IPS DF 6.9 (cell line): ENCODE measurements around the gene ADIRF.
"Not testable (repeated sequence)": the region's sequence is repeated elsewhere in the genome, so short reads cannot be mapped to it uniquely, and the experiment has no call there.

ENCODE experiments used
- DNase-seq: peaks from one replicate; pipeline ENCODE4 v3.0.0-alpha.2; 2013; ENCODE audit warnings: low read depth, low spot score
- H3K27ac ChIP-seq: one replicate; pipeline ENCODE4 v1.5.1; 2013; ENCODE audit warnings: low read length, control low read depth
- H3K27me3 ChIP-seq: 2 replicates; pipeline ENCODE4 v1.6.1; 2013; ENCODE audit warnings: mild to moderate bottlenecking, low read length; ENCODE audit not compliant: control insufficient read depth, insufficient read depth
- H3K36me3 ChIP-seq: 2 replicates; pipeline ENCODE4 v1.6.1; 2013; ENCODE audit warnings: low read length; ENCODE audit not compliant: control insufficient read depth, insufficient read depth
- H3K4me1 ChIP-seq: 2 replicates; pipeline ENCODE4 v1.6.1; 2013; ENCODE audit warnings: low read length; ENCODE audit not compliant: control insufficient read depth, insufficient read depth
- H3K4me3 ChIP-seq: 2 replicates; pipeline ENCODE4 v1.5.1; 2013; ENCODE audit warnings: mild to moderate bottlenecking, low read length
- H3K9me3 ChIP-seq: 2 replicates; pipeline ENCODE4 v1.6.1; 2013; ENCODE audit warnings: low read length, inconsistent platforms; ENCODE audit not compliant: control insufficient read depth, insufficient read depth
- WGBS: extraction: QIAGEN DNeasy Blood & Tissue Kit; methylation state at CpG from one replicate; pipeline ENCODE4 v1.1.7; 2013; ENCODE audit warnings: mixed read lengths, missing lambda C conversion rate; ENCODE audit not compliant: insufficient read length, insufficient coverage; 5-methylcytosine and 5-hydroxymethylcytosine counted together

Gene ADIRF

GRCh38 chr10:86970162-86970981 lies 2.1 kb downstream of the ADIRF start:
- Histone ChIP-seq H3K27me3 (peaks cover 5% of the 10 kb centered on the region; the same call in 1 of the 2 replicates), H3K4me3 (peak overlapping the region; percentile 53; the same call in 1 of the 2 replicates), H3K36me3 (no peaks in the 10 kb centered on the region), H3K27ac (no peak overlapping the region), H3K4me1 (peaks cover 13% of the 10 kb centered on the region), H3K9me3 (no peaks in the 10 kb centered on the region)
- WGBS, result no CpG with 5 or more reads among the region's 30 CpGs
- DNase-seq, result no peak

DNA sequence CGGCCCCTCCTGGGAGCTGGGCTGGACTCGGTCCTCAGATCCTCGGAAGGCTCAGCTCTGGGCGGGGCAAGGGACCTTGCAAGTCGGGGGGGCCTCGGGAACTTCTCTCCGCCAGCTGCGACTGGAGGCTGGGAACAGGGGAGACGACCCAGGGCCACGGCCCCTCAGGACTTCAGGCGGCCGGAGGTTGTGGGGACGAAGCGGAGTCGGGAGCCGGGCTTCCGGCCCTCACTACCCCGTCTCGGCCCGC lies 2.6 kb downstream of the ADIRF start:
- H3K27ac ChIP-seq, result no peak overlapping the region
- no peaks in the 10 kb centered on the region for H3K9me3 ChIP-seq
- peaks cover 5% of the 10 kb centered on the region; the same call in 1 of the 2 replicates for H3K27me3 ChIP-seq
- no peaks in the 10 kb centered on the region for H3K36me3 ChIP-seq
- H3K4me1 ChIP-seq, result peaks cover 13% of the 10 kb centered on the region
- no peak for DNase-seq
- no CpG with 5 or more reads among the region's 20 CpGs for WGBS
- H3K4me3 ChIP-seq, result peak overlapping the region; percentile 53; the same call in 1 of the 2 replicates

GRCh38 chr10:86971232-86971991 lies 3.1 kb downstream of the ADIRF start:
- Histone ChIP-seq H3K4me3 (peak overlapping the region; percentile 53), H3K27ac (no peak overlapping the region)
- no peak for DNase-seq

DNA sequence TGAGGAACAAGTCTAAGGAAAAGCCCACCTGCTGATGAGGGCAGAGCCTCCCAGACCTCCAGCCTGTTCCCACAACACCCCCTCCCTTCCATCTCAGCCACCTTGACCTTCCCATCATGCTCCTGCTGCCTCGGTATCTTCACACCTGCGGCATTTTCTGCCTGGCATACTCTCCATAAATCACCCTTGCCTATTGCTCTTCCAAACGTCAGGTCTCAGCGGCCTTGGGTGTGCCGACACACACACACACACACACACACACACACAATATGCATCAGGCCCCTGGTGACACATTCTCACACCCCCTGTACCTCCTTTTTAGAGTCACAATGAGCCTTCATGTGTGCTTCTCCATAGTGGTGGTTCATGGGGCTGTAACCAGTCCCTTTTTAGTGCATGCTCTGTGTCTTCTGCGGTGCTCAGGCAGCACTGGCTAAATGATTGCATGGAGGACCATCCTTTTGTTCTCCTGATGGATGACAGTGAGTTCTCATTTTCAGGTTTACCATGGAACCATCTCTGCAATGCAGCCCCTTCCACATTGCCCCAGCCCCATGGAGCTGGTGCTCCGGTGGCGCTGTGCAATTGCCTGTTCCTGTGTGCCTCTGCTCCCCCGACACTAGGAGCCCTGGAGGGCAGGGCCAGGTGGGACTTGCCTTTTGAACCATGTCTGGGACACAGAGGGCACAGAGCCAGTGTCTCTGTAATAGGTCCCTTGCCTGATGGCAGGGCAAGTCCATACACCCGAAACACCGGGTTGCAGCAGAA lies 4.5 kb downstream of the ADIRF start:
- Histone ChIP-seq H3K9me3 (no peaks in the 10 kb centered on the region), H3K27me3 (peaks cover 5% of the 10 kb centered on the region; the same call in 1 of the 2 replicates), H3K27ac (no peak overlapping the region), H3K36me3 (no peaks in the 10 kb centered on the region), H3K4me1 (peaks cover 9% of the 10 kb centered on the region), H3K4me3 (no peak overlapping the region)
- DNase-seq, result no peak
- no CpG with 5 or more reads among the region's 11 CpGs for WGBS

More at GRCh38 chr10:86971232-86971991, 3.1 kb downstream of the ADIRF start:
- no peaks in the 10 kb centered on the region for H3K9me3 ChIP-seq
- H3K27me3 ChIP-seq, result peaks cover 5% of the 10 kb centered on the region; the same call in 1 of the 2 replicates
- no CpG with 5 or more reads among the region's 66 CpGs for WGBS
- H3K36me3 ChIP-seq, result no peaks in the 10 kb centered on the region
- H3K4me1 ChIP-seq, result peaks cover 13% of the 10 kb centered on the region

DNA sequence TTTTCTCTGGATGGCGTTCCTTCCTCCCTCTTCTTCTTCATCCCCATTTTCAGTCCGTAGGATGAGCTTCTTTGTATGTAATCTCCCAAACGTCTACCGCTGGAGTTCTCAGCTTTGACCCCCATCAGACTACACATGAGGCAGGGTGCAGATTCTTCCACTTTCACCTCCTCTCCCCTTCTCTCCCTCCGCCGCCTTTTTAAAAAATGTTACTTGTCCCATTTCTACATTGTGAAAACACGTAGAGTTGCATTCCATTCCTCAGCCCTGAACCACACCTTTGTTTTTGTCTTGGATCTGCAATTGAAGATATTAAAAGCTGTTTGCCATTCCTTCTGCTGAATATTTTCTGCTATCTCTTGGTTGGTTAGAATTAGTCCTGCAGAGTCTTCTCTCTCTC lies 6.2 kb downstream of the ADIRF start:
- WGBS, result no CpG with 5 or more reads among the region's 7 CpGs
- DNase-seq, result no peak
- Histone ChIP-seq H3K27me3 (peaks cover 5% of the 10 kb centered on the region; the same call in 1 of the 2 replicates), H3K9me3 (no peaks in the 10 kb centered on the region), H3K36me3 (no peaks in the 10 kb centered on the region), H3K4me3 (no peak overlapping the region), H3K4me1 (peaks cover 9% of the 10 kb centered on the region), H3K27ac (no peak overlapping the region)

DNA sequence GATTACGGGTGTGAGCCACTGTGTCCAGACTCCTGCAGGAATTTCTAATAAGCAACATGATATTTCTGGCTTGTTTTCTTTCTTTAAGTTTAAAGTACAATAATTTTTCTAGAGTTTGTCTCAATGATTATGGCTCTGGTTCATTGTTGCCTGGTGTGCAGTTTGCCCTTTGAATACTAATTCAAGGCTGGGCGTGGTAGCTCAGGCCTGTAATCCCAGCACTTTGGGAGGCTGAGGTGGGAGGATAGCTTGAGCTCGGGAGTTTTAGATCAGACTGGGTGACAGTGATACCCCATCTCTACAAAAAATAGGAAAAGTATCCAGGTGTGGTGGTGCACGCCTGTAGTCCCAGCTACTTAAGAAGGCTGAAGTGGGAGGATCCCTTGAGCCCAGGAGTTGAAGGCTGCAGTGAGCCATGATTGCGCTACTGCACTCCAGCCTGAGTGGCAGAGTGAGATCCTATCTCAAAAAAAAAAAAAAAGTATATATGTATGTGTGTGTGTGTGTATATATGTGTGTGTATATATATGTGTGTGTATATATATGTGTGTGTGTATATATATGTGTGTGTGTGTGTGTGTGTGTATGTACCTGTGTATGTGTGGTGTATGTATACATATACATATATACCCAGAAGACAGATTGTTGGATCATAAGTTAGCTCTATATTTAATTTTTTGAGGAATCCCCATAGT lies 8.2 kb downstream of the ADIRF start:
- H3K4me1 ChIP-seq, result peaks cover 3% of the 10 kb centered on the region
- no CpG with 5 or more reads among the region's 5 CpGs for WGBS
- DNase-seq, result no peak
- H3K27ac ChIP-seq, result no peak overlapping the region
- no peak overlapping the region for H3K4me3 ChIP-seq
- H3K36me3 ChIP-seq, result no peaks in the 10 kb centered on the region
- H3K9me3 ChIP-seq, result no peaks in the 10 kb centered on the region
- peaks cover 5% of the 10 kb centered on the region; the same call in 1 of the 2 replicates for H3K27me3 ChIP-seq

DNA sequence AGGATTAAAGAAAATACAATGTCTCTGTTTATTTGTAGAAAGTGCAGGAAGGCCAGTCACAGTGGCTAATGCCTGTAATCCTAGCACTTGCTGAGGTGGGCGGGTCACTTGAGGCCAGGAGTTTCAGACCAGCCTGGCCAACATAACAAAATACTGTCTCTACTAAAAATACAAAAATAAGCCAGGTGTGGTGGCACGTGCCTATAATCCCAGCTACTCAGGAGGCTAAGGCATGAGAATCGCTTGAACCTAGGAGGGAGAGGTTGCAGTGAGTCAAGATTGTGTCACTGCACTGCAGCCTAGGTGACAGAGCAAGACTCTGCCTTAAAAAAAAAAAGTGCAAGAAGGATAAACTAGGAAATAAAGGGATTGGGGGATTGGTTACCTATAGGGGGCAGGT lies 10.2 kb downstream of the ADIRF start:
- H3K4me3 ChIP-seq, H3K9me3 ChIP-seq, H3K36me3 ChIP-seq, H3K27me3 ChIP-seq, H3K4me1 ChIP-seq, DNase-seq, H3K27ac ChIP-seq: not testable (repeated sequence)
- no CpG with 5 or more reads among the region's 3 CpGs for WGBS

DNA sequence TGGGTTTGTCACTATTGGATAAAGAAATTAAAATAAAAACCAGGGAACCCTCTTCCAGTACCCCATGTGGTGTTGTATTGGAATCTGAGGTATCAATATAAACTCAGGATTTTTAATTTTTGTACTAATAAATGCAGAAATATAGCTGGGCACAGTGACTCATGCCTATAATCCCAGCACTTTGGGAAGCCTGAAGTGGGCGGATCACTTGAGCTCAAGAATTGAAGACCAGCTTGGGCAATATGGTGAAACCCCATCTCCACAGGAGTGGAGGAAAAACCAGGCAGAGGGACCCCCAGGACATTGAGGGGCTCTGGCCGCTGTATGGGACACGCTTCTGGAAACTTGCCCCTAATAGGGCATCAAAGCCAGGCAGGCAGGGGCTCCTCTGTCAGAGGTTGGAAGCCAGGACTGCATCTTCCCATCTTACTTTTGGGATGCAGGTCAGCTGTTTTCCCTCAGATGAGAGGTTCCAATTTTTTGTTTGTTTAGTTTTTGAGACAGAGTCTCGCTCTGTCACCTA lies 11.1 kb downstream of the ADIRF start:
- Histone ChIP-seq H3K9me3 (no peaks in the 10 kb centered on the region), H3K27me3 (no peaks in the 10 kb centered on the region), H3K27ac (no peak overlapping the region), H3K4me3 (no peak overlapping the region), H3K4me1 (no peaks in the 10 kb centered on the region), H3K36me3 (no peaks in the 10 kb centered on the region)
- DNase-seq, result no peak
- WGBS, result no CpG with 5 or more reads among the region's 4 CpGs

GRCh38 chr10:86979977-86980448 lies 11.7 kb downstream of the ADIRF start:
- H3K4me1 ChIP-seq, result no peaks in the 10 kb centered on the region
- no CpG with 5 or more reads among the region's 3 CpGs for WGBS
- no peak overlapping the region for H3K27ac ChIP-seq

More at GRCh38 chr10:86979977-86980448, 11.7 kb downstream of the ADIRF start:
- H3K9me3 ChIP-seq, result no peaks in the 10 kb centered on the region
- no peaks in the 10 kb centered on the region for H3K36me3 ChIP-seq
- DNase-seq, result no peak
- H3K27me3 ChIP-seq, result no peaks in the 10 kb centered on the region
- H3K4me3 ChIP-seq, result no peak overlapping the region
